ENCODE measurements around the gene TECPR2.

DNA sequence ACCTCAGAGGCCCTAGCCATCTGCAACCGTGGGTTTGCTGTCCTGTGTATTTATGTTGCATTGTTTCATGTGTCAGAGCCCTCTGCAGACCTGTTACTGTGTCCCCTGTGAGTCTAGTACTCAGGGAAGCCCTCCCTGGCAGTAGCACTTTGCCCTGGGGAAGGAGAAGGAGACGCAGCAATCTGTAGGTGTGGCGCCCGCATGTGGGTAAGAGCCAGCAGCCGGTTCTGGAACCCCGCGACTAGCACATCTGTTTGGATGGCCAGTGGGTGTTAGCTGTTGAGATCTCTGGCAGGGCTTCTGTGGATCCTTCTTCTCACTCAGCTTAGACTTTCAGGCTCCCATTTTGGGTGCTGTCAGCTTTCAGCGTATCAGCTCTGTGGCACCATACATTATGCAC is 57.0 kb downstream of the TECPR2 start:
- TF ChIP-seq CTCF (IDR thresholded peaks at IDR 0.05) (no peak), POLR2A (IDR thresholded peaks at IDR 0.05) (no peak)
